GM12878 (cell line): Measurements from ENCODE around the gene PLET1. TPM values are rescaled to one million over a fixed set of nuclear protein-coding genes. Genes with fewer than 3 reads are reported as not detected.

ENCODE experiments used
- ATAC-seq: fragments of 200-7000 bp; cut with Tn5 transposase; 3 replicates; pipeline ENCODE4 v1.9.1; 2020; ENCODE audit warnings: mild to moderate bottlenecking, moderate library complexity
- BruUV-seq: library from RNA; stranded (reverse); fragments of 400-500 nt; replicated peaks from 2 replicates; lab custom pipeline; 2021; lab: Mats Ljungman, UMichigan
- CTCF ChIA-PET: fragments of 300-600 bp; sonication (Branson Sonifier 250); formaldehyde crosslinking; extraction: SDS; loops from one replicate; lab custom pipeline; 2021; ENCODE audit warnings: inconsistent platforms; lab: Yijun Ruan, JAX
- POLR2A ChIA-PET: fragments of 350-600 bp; formaldehyde crosslinking; extraction: SDS; loops from one replicate; lab custom pipeline; 2021; ENCODE audit warnings: inconsistent platforms; lab: Charles Lee
- RAD21 ChIA-PET: fragments of 300-600 bp; sonication (Branson Sonifier 250); formaldehyde crosslinking; loops from one replicate; lab custom pipeline; 2023; ENCODE audit warnings: antibody characterized with exemption; ENCODE audit not compliant: unreplicated experiment; lab: Charles Lee
- SMC1A ChIA-PET: fragments of 300-600 bp; sonication (Branson Sonifier 250); formaldehyde crosslinking; loops from one replicate; lab custom pipeline; 2023; ENCODE audit not compliant: unreplicated experiment, uncharacterized antibody; lab: Charles Lee
- DNase-seq: peaks from one replicate; pipeline ENCODE4 v3.0.0-alpha.2; 2011; ENCODE audit warnings: low read depth, low spot score
- FAIRE-seq: peaks from 3 replicates; lab custom pipeline; 2011; peaks lifted over from hg19 to GRCh38; lab: Jason Lieb, UNC
- H2AFZ ChIP-seq: 2 replicates; pipeline ENCODE4 v1.6.0; 2011; ENCODE audit warnings: low read depth, low read length, control low read depth; ENCODE audit not compliant: control insufficient read depth
- H3K27ac ChIP-seq: 2 replicates; pipeline ENCODE4 v1.5.1; 2011; ENCODE audit warnings: control low read depth; ENCODE audit not compliant: control insufficient read depth, insufficient read depth
- H3K27me3 ChIP-seq, 2 experiments: replicated peaks in 1 of 2; 2 replicates each; pipeline versions ENCODE4 v1.6.0 to v1.6.1; 2011; ENCODE audit warnings: low read length in 1 of 2; ENCODE audit not compliant: control insufficient read depth in 2 of 2, insufficient read depth in 2 of 2
- H3K36me3 ChIP-seq, 2 experiments: 2 replicates each; pipeline ENCODE4 v1.5.1; 2011; ENCODE audit warnings: low read length in 1 of 2; ENCODE audit not compliant: control insufficient read depth in 2 of 2, insufficient read depth in 2 of 2
- H3K4me1 ChIP-seq: 2 replicates; pipeline ENCODE4 v1.6.1; 2011; ENCODE audit warnings: mild to moderate bottlenecking, low read length, moderate library complexity, mixed read lengths; ENCODE audit not compliant: control insufficient read depth, insufficient read depth
- H3K4me2 ChIP-seq: 2 replicates; pipeline ENCODE4 v1.6.0; 2011; ENCODE audit warnings: control low read depth; ENCODE audit not compliant: control insufficient read depth, insufficient read depth
- H3K4me3 ChIP-seq: fragments of 200-600 bp; sonication (generic); 2 replicates; pipeline ENCODE4 v1.5.1; 2016
- H3K79me2 ChIP-seq: 2 replicates; pipeline ENCODE4 v1.6.0; 2011; ENCODE audit warnings: low read length; ENCODE audit not compliant: control insufficient read depth, insufficient read depth
- H3K9ac ChIP-seq: 2 replicates; pipeline ENCODE4 v1.8.0; 2011; ENCODE audit warnings: low read length, control low read depth, mixed read lengths; ENCODE audit not compliant: control insufficient read depth, insufficient read depth
- H3K9me3 ChIP-seq: replicated peaks from 3 replicates; pipeline ENCODE4 v1.5.1; 2011; ENCODE audit warnings: mild to moderate bottlenecking, low read length; ENCODE audit not compliant: control insufficient read depth, insufficient read depth
- H4K20me1 ChIP-seq: 2 replicates; pipeline ENCODE4 v1.6.0; 2011; ENCODE audit not compliant: control insufficient read depth, insufficient read depth
- EP300 ChIP-seq, 2 experiments: fragments of 150-350 bp in 1 of 2; IDR thresholded peaks; 2 replicates each; pipeline ENCODE4 v1.6.1; 2011 to 2012; ENCODE audit warnings: low read depth in 2 of 2, low read length in 2 of 2, borderline replicate concordance in 1 of 2, improper control_type of control experiment in 1 of 2, inconsistent platforms in 1 of 2; ENCODE audit not compliant: control insufficient read depth in 1 of 2
- MTA3 ChIP-seq: IDR thresholded peaks from 2 replicates; pipeline ENCODE4 v1.6.1; 2012; ENCODE audit warnings: low read length, inconsistent platforms, borderline replicate concordance
- POLR2AphosphoS5 ChIP-seq: IDR thresholded peaks from 2 replicates; pipeline ENCODE4 v1.6.1; 2011; ENCODE audit warnings: mild to moderate bottlenecking, low read length, inconsistent platforms
- STAT1 ChIP-seq: fragments of 450-650 bp; conservative IDR thresholded peaks from 2 replicates; pipeline ENCODE4 v1.6.1; 2014; ENCODE audit warnings: antibody characterized with exemption, mild to moderate bottlenecking
- WGBS: methylation state at CpG from one replicate; pipeline ENCODE4 v1.1.6; 2016; ENCODE audit warnings: low lambda C conversion rate; ENCODE audit not compliant: insufficient replicate concordance, insufficient coverage; ENCODE audit errors: missing lambda C conversion rate; 5-methylcytosine and 5-hydroxymethylcytosine counted together
- in situ Hi-C: fragments of 300-500 bp; cut with MboI; formaldehyde crosslinking; loops from 9 replicates; pipeline ENCODE4 v1.14.3; 2018; ENCODE audit warnings: mixed read lengths
- intact Hi-C: fragments of 100-400 bp; cut with micrococcal nuclease; formaldehyde crosslinking; loops from one replicate; pipeline ENCODE4 v1.14.2; 2022; ENCODE audit not compliant: unreplicated experiment
- polyA plus RNA-seq, 11 experiments: library from polyadenylated mRNA; depleted of rRNA in 4 of 11; unstranded in 6 of 11; stranded (reverse) in 5 of 11; fragments of >200 nt; fragmentation: Nextera tagmentation in 4 of 11; fragmentation: Illumina TruSeq in 1 of 11; extraction: Ambion mirVana in 4 of 11; extraction: Trizol in 1 of 11; gene quantifications; 1 replicate in 1 of 11; 2 replicates in 10 of 11; pipeline versions ENCODE4 v1.2.1 to v1.2.3, GENCODE V29; 2011 to 2016; ENCODE audit warnings: inconsistent platforms in 2 of 11, missing spikeins in 2 of 11, low read depth in 1 of 11
- total RNA-seq, 4 experiments: library from RNA; depleted of rRNA in 3 of 4; stranded (reverse); fragments of >200 nt in 3 of 4; fragmentation: Illumina TruSeq in 1 of 4; extraction: Trizol in 1 of 4; gene quantifications; 2 replicates each; pipeline versions ENCODE4 v1.2.1 to v1.2.3, GENCODE V29; 2013 to 2021
- TF ChIP-seq, protein P1 (sequence below): IDR thresholded peaks from 2 replicates; pipeline ENCODE4 v1.6.1; 2012; ENCODE audit warnings: low read depth, low read length, improper control_type of control experiment
- TF ChIP-seq, protein P2 (sequence below): fragments of 450-650 bp; formaldehyde crosslinking; IDR thresholded peaks from 2 replicates; pipeline ENCODE4 v1.4.0; 2020; ENCODE audit warnings: mild to moderate bottlenecking, moderate library complexity

The PLET1 gene
- total and polyA plus RNA-seq, 10 of the 15 experiments (the other 5 are each of a cell fraction or from before 2014, with no cell fraction given): not detected

DNA sequence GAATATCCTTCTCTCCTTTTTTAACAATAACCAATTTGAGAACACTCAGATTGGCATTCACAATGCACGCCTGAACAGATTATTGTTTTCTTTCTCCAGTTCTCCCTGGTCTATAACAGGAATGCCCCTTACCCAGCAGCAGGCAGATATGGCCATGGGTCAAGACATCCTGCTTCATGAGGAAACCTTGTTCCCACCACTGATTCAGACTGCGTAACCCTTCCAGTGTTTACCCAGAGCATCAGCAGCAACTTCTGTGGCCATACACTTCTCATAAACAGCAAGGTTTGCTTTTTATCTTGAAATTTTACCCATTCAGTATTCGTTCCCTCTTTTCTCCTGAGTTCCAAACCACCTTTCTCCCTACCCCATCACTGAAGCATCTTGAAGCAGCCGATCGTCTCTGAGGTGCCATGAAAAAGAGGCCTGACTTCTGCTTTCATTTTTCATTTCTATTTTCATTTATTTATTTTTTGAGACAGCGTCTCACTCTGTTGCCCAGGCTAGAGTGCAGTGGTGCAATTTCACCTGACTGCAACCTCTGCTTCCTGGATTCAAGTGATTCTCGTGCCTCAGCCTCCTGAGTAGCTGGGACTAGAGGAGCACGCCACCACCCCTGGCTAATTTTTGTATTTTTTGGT lies 24.8 kb downstream of the PLET1 start:
- TF ChIP-seq, protein P1, sequence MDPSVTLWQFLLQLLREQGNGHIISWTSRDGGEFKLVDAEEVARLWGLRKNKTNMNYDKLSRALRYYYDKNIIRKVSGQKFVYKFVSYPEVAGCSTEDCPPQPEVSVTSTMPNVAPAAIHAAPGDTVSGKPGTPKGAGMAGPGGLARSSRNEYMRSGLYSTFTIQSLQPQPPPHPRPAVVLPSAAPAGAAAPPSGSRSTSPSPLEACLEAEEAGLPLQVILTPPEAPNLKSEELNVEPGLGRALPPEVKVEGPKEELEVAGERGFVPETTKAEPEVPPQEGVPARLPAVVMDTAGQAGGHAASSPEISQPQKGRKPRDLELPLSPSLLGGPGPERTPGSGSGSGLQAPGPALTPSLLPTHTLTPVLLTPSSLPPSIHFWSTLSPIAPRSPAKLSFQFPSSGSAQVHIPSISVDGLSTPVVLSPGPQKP: no peak
- TF ChIP-seq EP300 (IDR thresholded peaks at IDR 0.05; ENCODE audit: borderline replicate concordance in 1 of 2, control insufficient read depth in 1 of 2, low read depth in 2 of 2, low read length in 2 of 2) (no peak), POLR2AphosphoS5 (no peak), STAT1 (no peak), MTA3 (no peak)
- TF ChIP-seq, protein P2, sequence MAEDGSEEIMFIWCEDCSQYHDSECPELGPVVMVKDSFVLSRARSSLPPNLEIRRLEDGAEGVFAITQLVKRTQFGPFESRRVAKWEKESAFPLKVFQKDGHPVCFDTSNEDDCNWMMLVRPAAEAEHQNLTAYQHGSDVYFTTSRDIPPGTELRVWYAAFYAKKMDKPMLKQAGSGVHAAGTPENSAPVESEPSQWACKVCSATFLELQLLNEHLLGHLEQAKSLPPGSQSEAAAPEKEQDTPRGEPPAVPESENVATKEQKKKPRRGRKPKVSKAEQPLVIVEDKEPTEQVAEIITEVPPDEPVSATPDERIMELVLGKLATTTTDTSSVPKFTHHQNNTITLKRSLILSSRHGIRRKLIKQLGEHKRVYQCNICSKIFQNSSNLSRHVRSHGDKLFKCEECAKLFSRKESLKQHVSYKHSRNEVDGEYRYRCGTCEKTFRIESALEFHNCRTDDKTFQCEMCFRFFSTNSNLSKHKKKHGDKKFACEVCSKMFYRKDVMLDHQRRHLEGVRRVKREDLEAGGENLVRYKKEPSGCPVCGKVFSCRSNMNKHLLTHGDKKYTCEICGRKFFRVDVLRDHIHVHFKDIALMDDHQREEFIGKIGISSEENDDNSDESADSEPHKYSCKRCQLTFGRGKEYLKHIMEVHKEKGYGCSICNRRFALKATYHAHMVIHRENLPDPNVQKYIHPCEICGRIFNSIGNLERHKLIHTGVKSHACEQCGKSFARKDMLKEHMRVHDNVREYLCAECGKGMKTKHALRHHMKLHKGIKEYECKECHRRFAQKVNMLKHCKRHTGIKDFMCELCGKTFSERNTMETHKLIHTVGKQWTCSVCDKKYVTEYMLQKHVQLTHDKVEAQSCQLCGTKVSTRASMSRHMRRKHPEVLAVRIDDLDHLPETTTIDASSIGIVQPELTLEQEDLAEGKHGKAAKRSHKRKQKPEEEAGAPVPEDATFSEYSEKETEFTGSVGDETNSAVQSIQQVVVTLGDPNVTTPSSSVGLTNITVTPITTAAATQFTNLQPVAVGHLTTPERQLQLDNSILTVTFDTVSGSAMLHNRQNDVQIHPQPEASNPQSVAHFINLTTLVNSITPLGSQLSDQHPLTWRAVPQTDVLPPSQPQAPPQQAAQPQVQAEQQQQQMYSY: no peak
- FAIRE-seq (no peak), DNase-seq (no peak), ATAC-seq (peak; percentile 42; the same call in 2 of the 3 replicates)
- peak overlapping the region; percentile 88 for H3K4me2 ChIP-seq
- H3K36me3 ChIP-seq: peaks cover 4 to 10% of the 10 kb centered on the region in 2 experiments; a peak in 3 of 4 replicates
- H2AFZ ChIP-seq: peak overlapping the region; percentile 56
- POLR2A ChIA-PET: no interaction called here
- H3K4me1 ChIP-seq: peaks cover 6% of the 10 kb centered on the region
- H3K27ac ChIP-seq: peak overlapping the region; percentile 19
- WGBS: 26% methylated on average over 6 of the region's 8 CpGs
- H3K4me3 ChIP-seq: peak overlapping the region; percentile 15; the same call in 1 of the 2 replicates
- BruUV-seq: no TSS peak
- in situ Hi-C loops: no loop called here
- SMC1A ChIA-PET: interaction anchor here (1.2 to 1.3 kb wide), 2 partner anchors 8 to 44 kb away, joined by 6 to 8 read pairs; no protein-coding TSS in a partner anchor
- no peaks in the 10 kb centered on the region for H3K27me3 ChIP-seq
- RAD21 ChIA-PET: no interaction called here
- no peaks in the 10 kb centered on the region for H3K79me2 ChIP-seq
- peak overlapping the region; percentile 38; the same call in 1 of the 2 replicates for H3K9ac ChIP-seq
- intact Hi-C loops: no loop called here
- no peaks in the 10 kb centered on the region for H4K20me1 ChIP-seq
- H3K9me3 ChIP-seq: no peaks in the 10 kb centered on the region
- CTCF ChIA-PET: interaction anchor here (1.4 kb wide), 1 partner anchor 45 kb away, joined by 4 read pairs; no protein-coding TSS in a partner anchor
